Measurements from ENCODE around the gene IFIH1.

The IFIH1 gene

DNA sequence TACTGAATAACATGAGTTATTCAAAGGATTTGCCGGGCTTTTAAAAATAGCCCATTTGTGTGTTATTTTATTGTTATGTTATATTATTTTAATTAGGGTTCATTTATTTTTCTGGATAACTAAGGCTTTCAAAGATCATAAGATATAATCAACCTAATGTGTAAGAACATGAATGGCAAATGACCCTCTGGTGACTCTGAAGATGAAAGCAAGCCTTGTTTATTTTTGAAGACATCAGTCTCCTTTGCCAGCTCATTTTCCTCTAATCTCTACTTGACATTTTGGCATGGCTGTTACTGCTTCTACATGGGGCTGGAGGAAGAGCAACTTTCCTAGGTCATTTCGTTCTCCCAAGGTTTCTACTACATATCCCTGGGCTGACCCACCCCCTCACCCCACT, 85.8 kb downstream of the IFIH1 start:
- DNase-seq (ENCODE audit: low read depth, low spot score) = no peak
- no peak overlapping the region for H3K4me3 ChIP-seq (ENCODE audit: low read length)

GRCh38 chr2:162232027-162232426, 86.5 kb downstream of the IFIH1 start:
- H3K4me3 ChIP-seq (ENCODE audit: low read length) = no peak overlapping the region
- no peak for DNase-seq (ENCODE audit: low read depth, low spot score)

- H3K4me3 ChIP-seq (ENCODE audit: low read length) = no peak overlapping the region
- no peak for DNase-seq (ENCODE audit: low read depth, low spot score)
Measured at GRCh38 chr2:162230761-162231160, 87.7 kb downstream of the IFIH1 start.

DNA sequence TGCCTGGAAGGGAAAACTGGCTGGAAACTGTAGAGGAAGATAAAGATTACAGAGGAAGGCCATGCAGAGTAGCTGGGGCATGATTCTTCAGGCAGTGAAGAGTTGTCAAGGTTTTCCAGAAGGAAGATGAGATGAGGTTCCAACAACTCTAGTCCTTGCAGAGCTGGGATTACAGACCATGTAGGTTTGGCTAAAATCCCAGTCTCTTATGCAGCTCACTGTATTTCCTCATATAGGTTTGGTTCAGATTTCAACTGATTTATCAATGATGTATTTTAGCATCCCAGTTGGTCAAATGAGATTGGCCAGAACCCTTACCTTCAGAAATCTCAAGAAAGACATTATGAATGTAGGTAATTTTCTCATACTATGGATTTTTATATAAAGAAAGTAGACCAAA, 91.6 kb downstream of the IFIH1 start:
- DNase-seq (ENCODE audit: low read depth, low spot score) = no peak
- H3K4me3 ChIP-seq (ENCODE audit: low read length) = no peak overlapping the region

- no peak overlapping the region for H3K4me3 ChIP-seq (ENCODE audit: low read length)
- DNase-seq (ENCODE audit: low read depth, low spot score) = peak; percentile 7
Measured at GRCh38 chr2:162221064-162221463, 97.4 kb downstream of the IFIH1 start.

GRCh38 chr2:162220368-162220767, 98.1 kb downstream of the IFIH1 start:
- no peak overlapping the region for H3K4me3 ChIP-seq (ENCODE audit: low read length)
- DNase-seq (ENCODE audit: low read depth, low spot score) = no peak

DNA sequence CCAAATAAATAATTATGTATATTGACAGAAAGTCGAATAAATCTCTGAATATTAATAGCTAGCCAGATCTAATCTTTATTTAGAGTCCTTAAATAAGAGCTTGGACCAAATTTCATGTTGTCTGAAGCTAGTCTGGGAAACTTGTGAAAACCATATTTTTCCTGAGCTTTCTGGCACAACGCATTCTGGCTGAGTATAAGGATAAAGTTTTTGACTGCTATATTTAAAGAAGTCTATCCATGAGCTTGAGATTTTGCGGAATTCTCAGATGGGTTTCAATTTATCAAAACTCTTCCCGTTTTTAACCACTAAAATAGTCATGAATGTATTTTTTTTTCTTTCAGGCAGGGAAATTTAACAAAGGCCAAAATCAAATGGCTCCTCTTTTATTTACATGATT, 99.1 kb downstream of the IFIH1 start:
- no peak for DNase-seq (ENCODE audit: low read depth, low spot score)
- no peak overlapping the region for H3K4me3 ChIP-seq (ENCODE audit: low read length)

GRCh38 chr2:162217598-162217997, 100.9 kb downstream of the IFIH1 start:
- H3K4me3 ChIP-seq (ENCODE audit: low read length) = no peak overlapping the region
- DNase-seq (ENCODE audit: low read depth, low spot score) = no peak
